RCC 7860 (cell line): ENCODE results near the gene ADH5.
"Not testable (repeated sequence)": the region's sequence is repeated elsewhere in the genome, so short reads cannot be mapped to it uniquely, and the experiment has no call there.

ENCODE experiments used
- DNase-seq: peaks from one replicate; pipeline ENCODE4 v3.0.0-alpha.2; 2015; ENCODE audit warnings: low spot score
- FAIRE-seq: peaks from 2 replicates; lab custom pipeline; 2012; peaks lifted over from hg19 to GRCh38; lab: Jason Lieb, UNC

Gene ADH5

DNA sequence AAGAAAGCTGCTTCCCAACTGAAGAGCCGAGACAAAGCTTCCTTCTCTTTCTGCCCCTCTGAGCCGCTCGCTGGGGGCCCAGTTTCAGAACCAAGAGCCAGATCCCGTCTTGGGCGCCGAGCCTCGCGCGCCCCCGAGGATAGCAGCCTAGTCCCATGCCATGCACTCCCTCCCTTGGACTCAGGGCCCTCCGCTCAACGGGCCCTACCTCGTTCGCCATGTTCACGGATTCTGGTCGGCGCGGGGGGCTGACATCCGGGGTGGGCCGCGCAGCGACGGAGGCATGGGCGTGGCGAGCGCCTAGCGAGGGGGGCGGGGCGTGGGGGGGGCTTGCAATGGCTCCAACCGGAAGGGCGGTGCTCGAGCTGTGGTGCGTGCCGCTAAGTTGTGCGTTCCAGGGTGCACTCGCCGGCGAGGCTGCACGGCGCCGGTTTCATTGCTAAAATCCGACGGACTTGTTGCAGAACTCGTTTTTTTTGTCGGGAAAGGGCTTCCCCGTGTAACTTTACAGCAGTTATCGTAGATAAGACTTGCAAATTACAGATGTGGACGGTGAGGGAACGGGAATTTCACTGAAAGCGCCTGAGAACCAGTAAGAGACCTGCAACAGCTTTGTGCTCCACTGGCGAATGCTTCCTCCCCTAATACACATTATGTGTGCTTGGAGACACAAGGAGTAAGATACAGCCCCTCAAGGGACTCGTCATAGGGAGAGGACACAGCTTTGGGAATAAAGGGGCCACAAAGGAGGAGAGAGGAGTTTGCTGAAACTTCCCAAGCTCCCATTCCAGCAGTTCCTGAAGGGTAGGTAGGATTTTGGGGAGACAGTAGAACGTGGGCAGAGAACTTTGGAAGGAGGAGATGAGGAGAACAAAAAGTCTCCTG lies at the start of gene ADH5:
TSS of gene ADH5 (minus strand) at position 308 of the 885 bp plus-strand sequence. CDS start at position 220, 88 bp downstream.
- DNase-seq (peak; percentile 69), FAIRE-seq (no peak)

DNA sequence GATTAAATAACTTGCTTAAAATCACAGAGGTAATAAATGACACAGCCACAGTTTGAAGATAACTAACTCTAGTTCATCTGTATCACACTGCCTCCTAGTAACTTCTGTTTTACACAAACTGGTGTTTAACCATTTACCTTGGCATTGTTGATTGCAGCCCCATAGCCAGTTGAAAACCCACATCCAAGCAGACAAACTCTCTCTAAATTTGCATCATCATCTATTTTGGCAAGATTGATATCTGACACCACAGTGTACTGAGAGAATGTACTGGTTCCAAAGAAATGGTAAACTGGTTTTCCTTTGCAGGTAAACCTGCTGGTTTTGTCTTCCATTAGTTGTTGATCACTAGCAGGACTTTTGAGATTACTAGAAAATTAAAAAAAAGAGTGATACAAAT lies 47.7 kb upstream of the ADH5 start:
- DNase-seq (no peak), FAIRE-seq (no peak)

DNA sequence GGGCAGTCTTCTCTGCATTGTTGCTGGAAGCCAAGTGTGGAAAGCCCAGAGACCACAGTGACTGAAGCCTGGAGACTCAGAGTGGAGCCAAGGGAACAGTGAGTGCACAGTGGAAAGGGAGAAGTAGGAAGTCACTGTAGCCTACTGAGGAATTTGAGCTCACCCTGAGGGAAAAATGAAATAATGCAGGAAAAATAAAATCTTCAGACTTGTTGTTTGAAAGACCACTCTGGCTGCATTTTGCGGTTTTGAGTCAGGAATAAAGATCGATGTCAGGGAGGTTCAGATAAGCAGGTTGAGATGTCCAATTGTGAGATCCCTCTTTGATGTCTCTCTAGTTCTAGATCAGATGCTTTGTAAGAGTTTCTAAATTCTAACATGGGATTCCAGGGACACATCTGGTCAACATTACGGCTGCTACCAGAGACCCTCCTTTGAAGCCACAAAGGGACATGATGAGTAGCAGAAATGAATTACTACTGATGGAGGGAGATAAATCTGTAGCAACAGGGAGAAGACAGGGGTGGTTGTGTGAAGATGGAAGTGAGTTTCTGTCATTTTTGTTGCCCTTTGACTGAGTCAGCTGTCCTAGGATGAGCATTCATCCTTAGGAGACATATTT lies 47.1 kb upstream of the ADH5 start:
- DNase-seq (no peak), FAIRE-seq (no peak)

DNA sequence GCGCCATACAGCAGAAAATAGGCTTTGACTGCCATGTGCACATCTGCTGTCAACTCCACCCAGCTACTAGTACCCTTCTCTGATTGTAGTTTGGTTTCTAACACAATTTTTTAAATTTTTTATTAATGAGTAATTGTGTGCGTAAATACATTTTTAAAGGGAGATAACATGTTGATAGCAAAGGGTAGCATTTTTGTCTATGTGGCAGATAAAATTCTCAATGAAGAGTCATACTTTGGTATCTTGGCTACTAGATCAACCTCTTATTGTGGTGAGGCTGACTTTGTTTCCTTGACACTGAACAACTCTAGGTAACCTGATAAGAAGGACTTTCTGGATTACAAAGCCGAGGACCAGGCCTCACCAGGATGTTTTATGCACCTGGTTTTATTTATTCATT lies 46.0 kb upstream of the ADH5 start:
- FAIRE-seq (no peak), DNase-seq (no peak)

DNA sequence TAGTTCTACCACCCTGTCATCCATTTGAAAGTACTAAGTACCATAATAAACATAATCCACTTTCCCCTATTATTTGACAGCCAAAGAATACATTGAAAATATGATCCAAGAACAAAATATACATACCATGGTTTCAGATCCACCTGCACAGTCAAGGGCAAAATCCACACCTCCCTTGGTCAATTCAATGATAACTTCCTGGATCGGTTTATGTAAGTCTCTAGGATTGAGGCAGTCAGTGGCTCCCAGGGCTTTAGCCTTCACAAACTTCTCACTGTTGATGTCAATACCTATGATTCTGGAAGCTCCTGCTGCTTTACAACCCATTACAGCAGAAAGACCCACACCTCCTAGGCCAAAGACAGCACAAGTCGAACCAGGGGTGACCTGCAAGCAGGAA lies 42.8 kb upstream of the ADH5 start:
- FAIRE-seq (no peak), DNase-seq (no peak)

DNA sequence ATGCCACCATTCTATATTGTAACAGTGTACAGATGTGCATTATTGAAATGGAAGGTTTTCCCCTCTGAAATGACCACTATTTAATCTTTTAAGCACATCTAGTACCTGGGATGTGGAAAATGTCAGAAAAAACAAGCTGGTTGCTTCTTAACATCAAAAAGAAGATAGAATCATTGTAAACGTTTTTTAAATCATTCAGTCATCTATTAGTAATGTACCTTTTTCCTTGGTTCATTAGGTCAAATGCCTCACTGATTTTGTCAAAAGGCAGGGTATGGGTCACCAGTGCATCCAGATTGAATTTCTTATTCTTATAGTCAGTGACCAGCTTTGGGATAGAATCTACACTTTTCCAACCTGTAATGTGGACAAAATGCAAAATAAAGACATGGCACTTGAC lies 37.8 kb upstream of the ADH5 start:
- DNase-seq = no peak
- FAIRE-seq = no peak

DNA sequence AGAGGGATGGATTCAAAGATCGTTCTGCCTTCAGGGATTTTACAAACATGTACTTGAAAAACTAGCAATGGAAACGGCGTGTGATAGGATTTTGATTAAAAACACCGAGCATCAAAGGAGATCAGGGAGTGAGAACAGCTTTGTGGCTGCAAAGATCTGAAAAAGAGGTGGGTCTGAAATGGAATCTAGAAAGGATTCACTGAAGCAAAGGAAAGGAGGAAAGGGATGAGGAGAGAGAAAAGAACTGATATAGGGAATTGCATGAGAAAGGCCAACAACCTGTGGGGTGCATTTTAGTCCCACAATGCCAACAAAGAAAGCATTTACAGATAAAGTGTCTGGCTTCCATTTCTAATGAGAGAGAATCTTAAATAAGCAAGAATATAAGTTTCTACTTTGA lies 32.4 kb upstream of the ADH5 start:
- DNase-seq = no peak
- no peak for FAIRE-seq

DNA sequence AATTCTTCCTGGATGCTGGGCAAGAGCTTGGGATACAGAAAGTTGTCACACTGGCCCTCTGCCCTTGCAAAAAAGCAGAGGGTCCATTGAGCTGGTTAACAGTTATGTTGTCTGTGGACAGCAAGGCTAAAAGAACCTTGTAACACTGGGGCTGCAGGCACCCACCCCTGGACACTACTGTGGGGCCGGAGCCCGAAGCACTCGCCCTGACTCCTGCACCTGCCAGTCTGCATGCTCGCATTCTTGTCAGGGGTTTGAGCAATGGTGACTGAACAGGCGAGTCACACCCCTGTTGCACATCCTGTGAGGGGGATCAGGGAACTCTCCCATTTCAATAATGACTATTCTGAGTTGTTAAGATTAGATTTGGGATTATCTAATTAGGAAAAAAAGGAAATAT lies 31.9 kb upstream of the ADH5 start:
- FAIRE-seq = no peak
- no peak for DNase-seq

DNA sequence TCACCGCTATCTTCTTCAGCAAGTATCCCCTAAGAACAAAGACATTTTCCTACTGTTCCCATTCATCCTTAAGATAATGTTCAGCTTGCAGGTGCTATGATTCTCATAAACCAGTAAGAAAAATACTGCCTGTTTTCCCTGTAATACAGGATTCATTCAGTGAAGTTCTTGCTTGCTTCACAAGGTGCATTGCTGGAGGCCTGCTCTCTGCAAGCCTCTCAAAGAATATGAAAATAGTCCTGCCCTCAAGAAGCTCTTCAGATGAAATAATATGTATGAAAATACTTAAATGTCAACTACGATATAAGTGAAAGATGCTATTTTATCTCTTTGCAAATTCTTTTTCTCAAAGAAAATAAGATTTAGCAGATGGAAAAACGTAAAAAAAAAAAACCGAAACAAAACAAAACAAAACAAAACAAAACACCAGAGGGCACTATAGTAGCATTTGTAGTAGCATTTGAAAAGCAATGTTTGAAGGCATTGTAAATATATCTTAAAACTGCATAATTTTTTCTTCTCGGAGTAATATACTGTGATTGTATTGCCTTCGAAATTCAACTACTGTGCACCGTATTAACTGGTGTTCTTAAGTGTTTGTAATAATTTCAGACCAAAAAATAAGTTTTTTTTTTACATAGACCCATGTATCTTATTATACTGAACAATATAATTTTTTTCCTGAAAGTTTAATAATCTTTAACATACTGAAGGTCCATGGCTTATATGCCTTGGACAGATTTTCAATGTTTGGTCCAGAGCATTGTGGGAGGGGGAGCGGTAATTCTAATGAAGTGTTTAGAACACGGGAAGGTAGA lies 29.5 kb upstream of the ADH5 start:
- FAIRE-seq = peak; percentile 75
- peak; percentile 12 for DNase-seq

DNA sequence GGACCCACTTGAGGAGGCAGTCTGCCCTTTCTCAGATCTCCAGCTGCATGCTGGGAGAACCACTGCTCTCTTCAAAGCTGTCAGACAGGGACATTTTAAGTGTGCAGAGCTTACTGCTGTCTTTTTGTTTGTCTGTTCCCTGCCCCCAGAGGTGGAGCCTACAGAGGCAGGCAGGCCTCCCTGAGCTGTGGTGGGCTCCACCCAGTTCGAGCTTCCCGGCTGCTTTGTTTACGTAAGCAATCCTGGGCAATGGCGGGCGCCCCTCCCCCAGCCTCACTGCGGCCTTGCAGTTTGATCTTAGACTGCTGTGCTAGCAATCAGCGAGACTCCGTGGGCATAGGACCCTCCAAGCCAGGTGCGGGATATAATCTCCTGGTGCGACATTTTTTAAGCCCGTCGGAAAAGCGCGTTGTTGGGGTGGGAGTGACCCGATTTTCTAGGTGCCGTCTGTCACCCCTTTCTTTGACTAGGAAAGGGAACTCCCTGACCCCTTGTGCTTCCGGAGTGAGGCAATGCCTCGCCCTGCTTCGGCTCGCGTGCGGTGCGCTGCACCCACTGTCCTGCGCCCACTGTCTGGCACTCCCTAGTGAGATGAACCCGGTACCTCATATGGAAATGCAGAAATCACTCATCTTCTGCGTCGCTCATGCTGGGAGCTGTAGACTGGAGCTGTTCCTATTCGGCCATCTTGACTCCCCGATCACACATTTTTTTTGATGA lies 28.7 kb upstream of the ADH5 start:
- FAIRE-seq, DNase-seq: not testable (repeated sequence)

DNA sequence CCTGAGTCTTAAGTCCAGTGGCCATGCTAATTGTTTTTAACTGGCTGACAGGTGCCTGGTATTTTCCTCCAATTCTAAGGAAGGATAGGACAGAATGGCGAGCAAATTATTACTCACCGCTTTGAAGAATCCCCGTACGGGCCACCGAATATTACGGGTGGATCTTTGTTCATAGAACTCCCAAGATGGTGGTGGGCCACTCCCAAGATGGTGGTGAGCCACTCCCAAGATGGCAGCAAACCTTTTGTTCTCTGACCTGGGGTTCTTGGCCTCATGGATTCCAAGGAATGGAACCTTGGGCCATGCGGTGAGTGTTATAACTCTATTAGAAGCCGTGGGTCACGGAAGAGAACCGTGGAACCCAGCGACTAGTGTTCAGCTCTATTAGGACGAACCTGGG lies 20.7 kb upstream of the ADH5 start:
- not testable (repeated sequence) for FAIRE-seq, DNase-seq

DNA sequence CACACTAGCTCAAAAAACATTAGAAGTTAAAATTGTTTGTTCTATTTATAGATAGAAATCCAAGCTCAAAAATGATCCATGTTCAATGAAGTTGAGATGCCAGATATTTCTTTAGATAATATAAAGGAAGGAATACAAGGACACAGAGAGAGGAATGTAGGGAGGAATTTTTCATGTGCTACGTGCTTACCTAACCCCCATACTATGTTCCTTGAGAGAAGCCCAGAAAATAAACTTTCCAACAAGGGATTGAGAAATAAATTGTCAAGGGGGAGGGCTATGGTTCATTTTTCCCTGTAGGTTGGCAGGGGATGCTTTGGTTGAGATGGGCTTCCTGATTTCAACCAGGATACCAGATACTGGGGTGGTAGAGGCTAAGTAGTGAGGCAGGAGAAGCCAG lies 15.6 kb upstream of the ADH5 start:
- FAIRE-seq (no peak), DNase-seq (no peak)

DNA sequence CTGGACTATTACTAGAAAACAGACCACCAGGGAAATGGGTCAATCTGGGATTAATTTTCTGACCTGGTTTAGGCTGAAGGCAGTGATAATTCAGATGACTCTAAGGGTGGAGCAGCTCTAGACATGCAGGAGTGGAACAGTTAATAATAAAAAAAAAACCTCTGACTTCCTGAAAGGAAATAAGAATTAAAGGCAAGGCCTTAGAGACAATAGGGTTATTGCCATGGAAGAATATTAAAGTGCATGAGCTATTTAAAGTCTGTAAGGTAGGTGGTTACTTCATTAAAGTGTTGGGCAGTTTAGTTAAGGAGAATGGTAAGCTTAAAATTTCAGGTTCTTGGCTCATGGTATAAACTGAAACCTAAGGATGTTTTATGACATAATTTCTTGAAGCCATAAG lies 14.6 kb upstream of the ADH5 start:
- FAIRE-seq = no peak

DNA sequence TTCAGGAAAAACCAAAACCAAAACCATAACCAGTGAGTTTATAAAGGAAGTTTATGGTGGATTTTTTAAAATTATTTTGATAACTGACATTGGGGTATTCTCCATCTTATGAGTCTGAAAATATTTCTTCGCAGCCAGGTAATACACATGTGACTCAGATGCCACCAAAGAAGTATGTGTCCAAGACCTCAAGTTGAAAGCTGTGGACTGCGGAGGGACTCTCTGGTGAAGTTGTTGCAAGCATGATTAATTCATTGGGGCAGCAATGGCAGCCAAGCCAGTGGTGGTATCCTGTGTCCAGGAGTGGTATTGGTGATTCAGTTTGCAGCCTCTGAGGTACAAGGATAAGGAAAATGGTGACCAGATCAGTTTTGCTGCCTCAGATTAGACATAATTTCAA lies 14.0 kb upstream of the ADH5 start:
- DNase-seq = no peak
- FAIRE-seq = no peak

More for the DNA sequence above, 14.6 kb upstream of the ADH5 start:
- no peak for DNase-seq

DNA sequence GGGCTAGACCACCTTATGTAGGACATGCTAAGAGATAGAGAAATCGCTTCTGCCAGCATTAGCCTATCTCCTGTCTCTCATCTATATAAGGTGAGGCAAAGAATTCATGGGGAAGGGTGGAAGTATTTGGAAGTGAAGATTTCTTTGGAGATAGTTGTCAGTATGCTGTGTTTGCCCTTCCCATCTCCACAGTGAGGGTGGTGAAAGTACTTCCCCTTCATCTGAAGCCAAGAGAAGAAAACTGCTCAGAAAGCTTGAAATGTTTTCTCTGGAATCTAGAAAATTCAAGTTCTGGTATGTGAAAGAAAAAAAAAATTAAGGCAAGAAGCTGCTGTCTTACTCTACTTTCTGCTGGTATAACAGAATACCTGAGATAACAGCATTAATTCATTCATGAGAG lies 12.3 kb upstream of the ADH5 start:
- no peak for DNase-seq
- no peak for FAIRE-seq

DNA sequence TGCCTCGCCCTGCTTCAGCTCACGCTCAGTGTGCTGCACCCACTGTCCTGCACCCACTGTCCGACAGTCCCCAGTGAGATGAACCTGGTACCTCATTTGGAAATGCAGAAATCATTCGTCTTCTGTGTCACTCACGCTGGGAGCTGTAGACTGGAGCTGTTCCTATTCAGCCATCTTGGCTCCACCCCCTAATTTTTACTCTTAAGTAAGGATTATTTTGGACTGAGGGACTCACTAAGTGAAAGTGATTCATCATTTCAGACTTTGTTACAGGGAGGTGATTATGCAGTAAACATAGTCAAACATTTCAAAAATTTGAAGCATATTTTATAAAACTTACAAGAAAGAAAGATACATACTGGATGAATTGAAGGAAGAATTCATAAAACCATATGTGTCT lies 11.2 kb upstream of the ADH5 start:
- FAIRE-seq, DNase-seq: not testable (repeated sequence)

DNA sequence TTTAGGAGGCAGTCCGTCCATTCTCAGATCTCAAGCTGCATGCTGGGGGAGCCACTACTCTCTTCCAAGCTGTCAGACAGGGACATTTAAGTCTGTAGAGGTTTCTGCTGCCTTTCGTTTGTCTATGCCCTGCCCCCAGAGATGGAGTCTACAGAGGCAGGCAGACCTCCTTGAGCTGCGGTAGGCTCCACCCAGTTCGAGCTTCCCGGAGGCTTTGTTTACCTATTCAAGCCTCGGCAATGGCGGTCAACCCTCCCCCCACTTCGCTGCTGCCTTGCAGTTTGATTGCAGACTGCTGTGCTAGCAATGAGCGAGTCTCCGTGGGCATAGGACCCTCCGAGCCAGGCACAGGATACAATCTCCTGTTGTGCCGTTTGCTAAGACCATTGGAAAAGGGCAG lies 10.7 kb upstream of the ADH5 start:
- no peak for FAIRE-seq
- DNase-seq = no peak

DNA sequence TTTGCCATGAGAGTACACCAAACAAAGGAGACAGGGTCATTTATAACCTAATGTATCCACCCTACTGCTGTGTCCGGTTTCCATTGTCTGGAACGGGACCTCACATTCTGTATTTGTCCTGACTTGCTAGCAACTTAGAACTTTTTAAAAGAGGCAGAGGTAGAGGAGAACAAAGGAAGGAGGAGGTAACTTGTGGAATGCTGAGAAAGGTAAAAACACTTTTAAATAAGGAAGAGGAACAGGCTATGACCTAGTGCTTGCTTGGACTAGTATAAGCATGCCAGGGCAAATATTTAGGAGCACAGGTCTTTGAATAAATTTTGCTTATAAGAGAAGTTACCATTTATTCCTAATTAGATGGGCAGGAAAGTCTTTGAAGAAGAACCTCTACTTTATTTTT lies 3.3 kb upstream of the ADH5 start:
- FAIRE-seq, DNase-seq: not testable (repeated sequence)

DNA sequence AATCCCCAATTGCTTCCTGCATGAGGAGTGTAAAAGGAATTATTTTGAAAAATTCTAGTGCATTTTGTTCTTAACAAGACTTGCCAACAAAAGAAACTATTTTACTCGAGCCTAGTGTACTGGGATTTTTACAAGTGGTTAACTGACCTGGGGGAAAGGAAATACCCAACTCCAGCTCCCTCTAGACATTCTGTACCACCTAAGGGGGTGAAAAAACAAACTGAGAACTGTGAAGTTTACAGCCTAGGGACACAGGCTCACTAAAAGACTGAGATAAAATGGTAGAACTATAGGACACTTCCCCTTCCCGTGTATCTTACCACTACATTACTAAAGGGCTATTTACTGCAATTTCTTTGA lies 2.6 kb upstream of the ADH5 start:
- no peak for FAIRE-seq
- no peak for DNase-seq

DNA sequence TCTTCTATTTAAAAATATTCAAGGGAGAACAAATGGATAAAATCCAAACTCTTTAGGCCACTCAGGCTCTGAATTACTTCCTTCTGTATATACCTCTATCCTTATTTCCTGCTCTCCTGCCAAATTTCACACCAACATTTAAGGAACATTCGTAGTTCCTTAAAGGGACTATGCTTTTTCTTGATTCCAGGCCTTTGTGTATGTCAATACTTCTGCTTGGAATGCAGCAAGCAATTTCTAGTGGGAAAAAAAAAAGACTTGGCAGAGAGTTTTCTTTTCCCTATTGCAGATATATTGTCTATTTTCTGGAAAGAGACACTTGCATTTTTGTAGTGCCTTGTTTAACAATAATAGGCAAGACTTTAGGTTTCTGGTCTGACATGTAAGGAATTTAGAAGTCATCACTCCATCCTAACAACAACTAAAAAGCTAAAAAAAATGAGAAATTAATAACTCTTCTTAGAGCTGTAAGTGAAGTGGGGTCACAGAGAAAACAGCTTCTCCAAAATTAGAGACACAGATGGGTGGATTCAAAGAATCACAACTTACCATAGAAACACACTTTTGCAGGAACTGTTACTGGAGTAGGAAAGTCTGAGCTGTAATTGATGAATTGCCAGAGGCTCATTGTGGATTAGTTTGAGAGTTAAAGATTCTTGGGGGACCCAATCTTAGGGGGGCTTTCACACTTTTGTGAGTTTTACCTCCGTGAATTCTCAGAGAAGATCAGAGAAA lies 2.1 kb upstream of the ADH5 start:
- no peak for FAIRE-seq
- no peak for DNase-seq
